SW 1271 (cell line): ENCODE results near the gene MYLK.

ENCODE experiments used
- DNase-seq, 2 experiments: peaks; one replicate each; lab custom pipeline; 2025; lab: John Stamatoyannopoulos, UW

MYLK gene

GRCh38 chr3:123793425-123793824, 90.7 kb downstream of the MYLK start:
- no peak for DNase-seq

DNA sequence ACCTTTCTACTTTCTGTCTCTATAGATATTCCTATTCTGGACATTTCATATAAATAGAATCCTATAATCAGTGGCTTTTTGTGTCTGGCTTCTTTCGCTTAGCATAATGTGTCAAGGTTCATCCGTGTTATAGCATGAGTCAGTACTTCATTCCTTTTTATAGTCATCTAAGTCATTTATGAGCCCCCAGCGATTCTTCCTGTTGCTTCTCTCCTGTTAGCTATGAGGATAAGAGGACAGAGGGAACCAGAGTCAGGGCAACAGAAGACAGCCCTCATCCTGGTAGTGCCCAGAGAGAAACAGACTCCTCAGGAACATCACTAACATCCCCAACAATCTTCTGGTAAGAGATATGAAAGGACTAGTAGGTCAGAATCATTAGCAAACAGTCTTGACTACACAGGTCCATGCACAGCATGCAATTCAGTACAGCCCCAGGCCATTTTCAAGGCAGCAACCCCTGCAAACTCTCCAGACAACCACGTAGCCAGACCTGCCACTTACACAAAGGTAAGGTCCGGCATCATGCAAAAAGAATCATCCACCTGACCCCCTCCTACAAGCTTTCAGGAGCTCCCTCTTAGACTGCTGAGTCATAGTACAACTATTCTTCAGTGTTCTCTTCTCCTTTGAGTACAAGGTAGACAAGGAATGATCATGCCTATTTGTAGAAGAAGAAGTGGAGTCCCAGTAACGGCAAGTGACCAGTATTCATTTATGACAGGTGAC, 91.5 kb downstream of the MYLK start:
- DNase-seq: no peak

DNA sequence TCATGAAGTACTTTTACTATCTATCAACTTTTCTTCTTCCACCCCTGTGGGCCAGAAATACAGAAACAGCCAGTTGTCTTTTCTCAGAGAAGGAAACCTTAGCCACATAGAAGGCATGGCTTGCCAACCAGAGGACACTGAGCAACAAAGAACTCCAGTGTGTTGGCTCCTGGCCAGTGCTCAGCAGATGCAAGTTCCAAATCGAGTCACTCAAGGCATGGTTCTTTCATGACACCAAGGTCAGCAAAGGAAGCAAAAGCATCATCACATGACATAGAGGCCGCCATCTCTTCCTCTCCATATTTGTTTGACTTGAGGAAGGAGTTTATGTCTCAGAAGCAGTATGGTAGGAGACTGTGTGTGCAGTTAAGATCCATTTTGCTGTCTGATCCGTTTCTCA, 92.2 kb downstream of the MYLK start:
- DNase-seq: no peak

DNA sequence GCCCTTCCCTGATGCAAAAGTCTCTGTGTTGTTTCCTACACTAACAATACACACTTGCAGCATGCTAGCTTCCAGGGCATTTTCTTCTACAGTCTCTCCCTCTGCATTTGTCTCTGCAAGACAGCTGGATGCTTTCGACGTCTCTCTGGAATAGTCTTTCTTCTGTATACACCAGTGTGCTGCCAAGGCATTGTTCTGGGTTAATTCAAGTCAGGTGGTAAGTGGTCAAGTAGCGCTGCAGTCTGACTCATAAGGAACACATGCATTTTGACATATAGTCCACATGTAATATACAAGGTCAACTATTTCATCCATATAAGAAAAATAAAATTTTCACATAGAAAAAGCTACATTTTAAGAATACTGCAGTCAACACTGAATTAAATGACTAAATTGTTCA, 92.7 kb downstream of the MYLK start:
- no peak for DNase-seq

- no peak for DNase-seq
Observed at GRCh38 chr3:123791073-123791370, 93.1 kb downstream of the MYLK start.

- DNase-seq: no peak
Observed at GRCh38 chr3:123790254-123791072, 93.7 kb downstream of the MYLK start.

- DNase-seq: no peak
Observed at GRCh38 chr3:123789760-123790159, 94.4 kb downstream of the MYLK start.

DNA sequence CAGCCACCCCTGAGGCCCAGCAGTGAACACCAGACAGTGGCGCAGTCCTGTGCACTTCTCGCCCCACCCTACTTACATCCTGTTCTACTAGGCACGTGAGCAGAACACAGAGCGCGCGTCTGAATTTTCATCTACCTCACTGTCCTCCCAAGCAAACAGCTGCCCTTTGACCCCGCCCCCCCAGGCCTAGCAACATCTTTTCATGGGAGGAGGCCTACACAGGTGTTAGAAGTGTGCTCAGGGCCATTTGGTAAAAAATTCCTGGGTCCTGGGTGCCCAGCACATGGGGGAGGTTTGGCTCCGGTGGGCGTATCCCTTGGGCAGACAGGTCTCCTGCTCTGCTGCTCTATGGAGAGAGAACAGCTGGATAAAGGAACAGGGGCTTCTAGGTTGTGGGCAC, 95.0 kb downstream of the MYLK start:
- DNase-seq: no peak

DNA sequence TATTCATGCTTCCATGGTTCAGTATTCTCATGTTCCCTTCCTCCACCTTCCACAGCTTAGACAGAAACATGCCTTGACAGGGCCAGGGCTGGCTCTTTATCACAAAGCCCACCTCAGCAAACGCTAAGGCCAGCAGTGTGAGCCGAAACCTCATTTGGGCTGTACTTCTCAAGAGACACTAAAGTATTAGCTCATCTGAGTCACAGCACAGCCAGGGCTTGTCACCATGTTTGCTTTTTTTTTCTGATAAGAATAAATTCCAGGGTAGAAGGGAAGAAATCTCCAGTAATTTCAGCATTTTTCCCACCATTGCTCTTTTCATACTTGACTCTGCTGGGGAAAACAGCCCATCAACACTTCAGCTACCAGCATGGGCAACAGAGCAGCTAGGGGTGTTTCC, 95.4 kb downstream of the MYLK start:
- no peak for DNase-seq

DNA sequence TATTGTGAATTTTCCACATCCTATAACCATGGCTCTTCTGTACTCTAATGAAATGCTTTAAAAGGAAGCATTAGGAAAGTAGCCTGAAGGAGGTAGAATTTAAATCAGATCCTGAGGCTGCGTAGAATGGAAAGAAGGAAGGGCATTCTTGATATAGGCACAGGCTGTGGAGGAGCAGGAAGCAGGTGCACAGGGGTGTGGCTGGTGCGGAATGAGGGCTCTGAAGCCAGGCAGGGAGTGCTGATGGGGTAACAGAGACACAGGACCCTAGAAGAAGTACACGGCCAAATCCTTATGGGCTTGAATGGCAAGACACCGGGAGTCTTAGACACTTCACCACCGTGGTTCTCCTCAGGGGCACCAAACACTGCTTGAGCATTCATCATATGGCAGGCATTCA, 97.0 kb downstream of the MYLK start:
- DNase-seq: no peak

DNA sequence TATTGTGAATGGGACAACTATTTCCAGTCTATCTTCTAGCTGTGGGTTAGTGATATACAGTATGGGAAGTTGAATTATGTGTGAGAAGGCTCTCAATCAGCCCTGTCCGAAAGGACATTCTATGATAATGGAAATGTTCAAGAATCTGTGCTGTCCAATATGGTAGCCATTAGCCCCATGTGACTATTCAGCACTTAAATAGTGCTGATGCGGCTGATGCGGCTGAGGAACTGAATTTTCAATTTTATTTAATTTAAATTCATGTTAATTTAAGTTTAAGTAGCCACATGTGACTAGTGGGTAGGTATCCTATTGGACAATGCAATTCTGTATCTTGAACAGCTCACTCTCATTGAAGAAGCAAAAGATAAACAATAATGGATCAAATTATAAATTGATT, 98.5 kb downstream of the MYLK start:
- no peak for DNase-seq

GRCh38 chr3:123783811-123784210, 100.3 kb downstream of the MYLK start:
- DNase-seq: no peak

GRCh38 chr3:123783050-123783689, 101.0 kb downstream of the MYLK start:
- DNase-seq: no peak

GRCh38 chr3:123782488-123782887, 101.6 kb downstream of the MYLK start:
- no peak for DNase-seq

DNA sequence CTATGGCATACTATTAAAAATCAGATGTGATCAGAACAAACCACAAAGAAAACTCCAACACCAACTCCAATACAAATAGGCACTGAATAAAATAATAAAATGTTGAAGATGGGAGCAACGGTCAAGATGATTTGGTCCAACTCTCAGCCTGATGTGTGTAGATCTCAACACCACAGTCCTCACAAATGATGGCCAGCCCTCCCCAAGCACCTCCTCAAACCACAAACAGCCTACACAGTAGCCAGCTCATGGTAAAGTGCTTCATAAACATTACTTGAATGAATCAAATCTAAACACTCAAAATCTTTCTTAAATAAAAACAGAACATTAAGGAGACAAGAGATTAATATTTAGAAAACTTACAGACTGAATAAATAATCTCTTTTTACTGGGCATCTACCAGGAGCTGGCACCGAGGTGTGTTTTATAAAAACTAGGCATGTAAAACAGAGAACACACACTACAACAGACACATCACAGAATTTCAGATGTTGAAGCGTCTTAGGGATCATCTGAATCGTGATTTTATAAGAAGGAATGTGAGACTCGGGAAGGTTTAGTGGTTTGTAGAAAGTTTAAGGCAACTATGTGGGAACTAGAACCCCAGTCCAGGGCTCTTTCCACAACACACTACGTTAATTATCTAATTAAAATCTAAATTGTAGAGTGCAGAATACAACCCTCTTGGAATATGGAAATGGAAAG, 102.4 kb downstream of the MYLK start:
- DNase-seq: no peak

DNA sequence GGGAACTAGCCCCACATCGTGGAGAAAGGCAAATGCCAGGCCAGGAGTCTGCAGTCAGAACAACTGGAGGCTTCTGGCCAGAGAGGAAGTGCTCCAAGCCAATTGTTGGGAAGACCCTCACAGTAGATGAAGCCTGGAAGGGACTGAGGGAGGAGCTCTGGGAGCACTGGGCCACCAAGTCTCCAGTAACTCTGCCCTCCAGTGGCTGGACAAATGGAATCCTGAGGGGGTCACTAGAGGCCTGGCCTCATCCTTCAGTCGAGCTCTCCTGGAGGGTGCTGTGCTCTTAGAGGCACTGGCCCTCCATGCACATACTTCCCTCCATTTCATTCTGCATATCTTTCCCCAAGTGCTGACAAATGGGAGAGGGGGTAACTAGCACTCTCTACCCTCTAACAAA, 103.0 kb downstream of the MYLK start:
- DNase-seq: no peak

- DNase-seq: no peak
Observed at GRCh38 chr3:123780656-123781055, 103.5 kb downstream of the MYLK start.

DNA sequence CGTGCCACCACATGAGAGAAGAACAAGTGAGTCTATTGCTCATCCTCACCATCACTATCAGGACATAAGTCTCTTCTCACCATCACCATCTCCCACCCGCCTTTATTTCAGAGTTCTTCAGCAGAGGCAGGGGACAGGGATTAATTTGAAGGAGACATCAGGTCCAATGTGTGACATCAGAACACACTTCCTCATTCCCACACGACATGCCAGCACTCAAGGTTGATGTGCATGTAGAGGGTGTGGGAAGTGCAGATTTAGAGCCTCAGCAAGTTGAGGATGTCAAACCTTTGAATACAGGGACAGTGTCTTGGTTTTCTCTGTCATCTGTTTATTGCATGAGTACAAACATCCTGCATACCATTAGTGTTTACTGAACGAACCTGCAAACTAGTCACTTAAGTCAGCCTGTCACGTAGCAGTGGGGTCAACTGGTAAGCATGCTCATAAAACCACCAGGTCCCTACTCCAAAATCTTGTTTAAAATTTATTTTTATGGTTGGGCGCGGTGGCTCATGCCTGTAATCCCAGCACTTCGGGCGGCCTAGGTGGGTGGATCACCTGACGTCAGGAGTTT, 104.4 kb downstream of the MYLK start:
- no peak for DNase-seq

DNA sequence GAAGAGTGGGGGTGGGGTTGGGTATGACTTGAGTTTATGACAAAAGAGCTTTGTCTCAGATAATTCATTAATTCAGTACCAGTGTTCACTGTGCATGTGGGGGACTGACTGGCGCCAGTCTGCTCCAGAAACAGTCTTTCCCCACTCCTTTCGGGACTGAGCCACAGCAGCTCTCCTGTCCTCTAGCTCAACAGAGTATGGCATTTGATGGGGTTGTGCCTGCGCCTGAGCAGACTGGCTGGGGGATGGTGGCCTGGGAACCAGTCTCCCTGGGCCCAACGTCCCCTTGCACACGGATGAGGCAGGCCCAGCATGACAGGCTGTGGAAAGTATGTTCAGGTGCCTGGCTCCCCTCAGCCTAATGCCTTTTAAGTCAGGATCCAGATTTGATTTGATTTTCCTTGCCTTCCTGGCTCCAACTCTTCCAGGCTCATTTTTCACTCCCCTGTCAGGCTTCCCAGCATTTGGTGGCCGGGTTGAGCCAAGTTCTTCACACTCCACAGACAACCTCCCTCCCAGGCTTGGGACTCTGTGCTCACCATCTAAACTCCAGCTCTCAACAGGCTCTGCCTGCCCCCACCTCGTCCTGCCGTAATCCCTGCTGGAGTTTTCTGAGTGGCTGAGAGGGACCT, 105.0 kb downstream of the MYLK start:
- no peak for DNase-seq

DNA sequence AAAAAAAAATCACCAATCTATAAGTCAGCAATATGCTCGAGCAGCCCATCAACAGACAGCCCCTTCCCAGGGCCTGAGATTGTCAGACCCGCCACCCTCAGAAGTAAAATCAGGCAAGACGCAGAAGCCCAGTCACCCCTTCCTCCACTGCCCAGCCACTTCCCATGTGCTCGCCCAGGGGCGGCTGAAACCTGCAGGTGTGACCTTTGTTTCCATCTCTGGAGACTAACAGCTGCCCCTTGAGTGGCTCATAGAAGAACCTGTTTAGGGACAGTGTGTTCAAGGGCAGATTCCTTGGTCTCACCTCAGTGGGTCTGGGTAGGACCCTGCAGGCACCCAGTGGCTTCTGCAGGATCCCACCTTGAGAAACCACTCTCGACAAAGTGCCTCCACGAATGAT, 105.6 kb downstream of the MYLK start:
- no peak for DNase-seq

DNA sequence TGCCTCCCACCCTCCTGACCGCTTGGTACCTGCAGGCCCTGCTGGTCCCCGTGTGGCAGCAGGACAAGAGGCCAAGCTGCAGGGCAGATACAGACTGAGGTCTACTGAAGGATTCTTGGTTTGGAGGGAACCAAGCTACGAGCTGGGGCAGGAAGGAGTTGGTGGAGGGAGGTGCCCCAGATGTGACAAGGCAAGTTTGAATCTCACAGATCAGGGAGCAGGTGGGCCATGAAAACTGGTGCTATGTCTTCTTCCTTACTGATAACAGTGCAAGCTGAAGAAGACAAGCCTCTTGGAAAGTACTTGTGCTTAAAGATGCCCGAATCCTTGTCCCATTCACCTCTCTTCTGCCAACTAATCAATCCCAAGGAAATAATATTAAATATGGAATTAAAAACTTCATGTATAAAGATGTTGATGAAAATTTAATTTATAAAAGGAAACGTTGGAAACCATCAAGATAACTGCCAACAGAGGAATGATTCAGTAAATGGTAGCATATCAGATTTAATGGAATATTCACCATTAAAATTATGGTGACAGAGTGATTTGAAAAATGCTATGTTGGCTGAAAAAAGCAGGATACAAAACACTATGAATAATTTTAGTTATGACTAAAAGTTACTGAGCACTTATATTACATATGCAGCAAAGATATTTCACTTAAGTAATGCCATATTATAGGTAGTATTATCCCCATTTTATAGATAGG, 107.9 kb downstream of the MYLK start:
- DNase-seq: no peak
